ENCODE results near the gene UNC93B1. TPM values are rescaled to one million over a fixed set of nuclear protein-coding genes. Genes with fewer than 3 reads are reported as not detected.
A peak's percentile ranks its signal among the peaks of the same experiment; 100 is the strongest.

The UNC93B1 gene
- total RNA-seq, 1 donor from 2014 or later: 6.1 TPM

DNA sequence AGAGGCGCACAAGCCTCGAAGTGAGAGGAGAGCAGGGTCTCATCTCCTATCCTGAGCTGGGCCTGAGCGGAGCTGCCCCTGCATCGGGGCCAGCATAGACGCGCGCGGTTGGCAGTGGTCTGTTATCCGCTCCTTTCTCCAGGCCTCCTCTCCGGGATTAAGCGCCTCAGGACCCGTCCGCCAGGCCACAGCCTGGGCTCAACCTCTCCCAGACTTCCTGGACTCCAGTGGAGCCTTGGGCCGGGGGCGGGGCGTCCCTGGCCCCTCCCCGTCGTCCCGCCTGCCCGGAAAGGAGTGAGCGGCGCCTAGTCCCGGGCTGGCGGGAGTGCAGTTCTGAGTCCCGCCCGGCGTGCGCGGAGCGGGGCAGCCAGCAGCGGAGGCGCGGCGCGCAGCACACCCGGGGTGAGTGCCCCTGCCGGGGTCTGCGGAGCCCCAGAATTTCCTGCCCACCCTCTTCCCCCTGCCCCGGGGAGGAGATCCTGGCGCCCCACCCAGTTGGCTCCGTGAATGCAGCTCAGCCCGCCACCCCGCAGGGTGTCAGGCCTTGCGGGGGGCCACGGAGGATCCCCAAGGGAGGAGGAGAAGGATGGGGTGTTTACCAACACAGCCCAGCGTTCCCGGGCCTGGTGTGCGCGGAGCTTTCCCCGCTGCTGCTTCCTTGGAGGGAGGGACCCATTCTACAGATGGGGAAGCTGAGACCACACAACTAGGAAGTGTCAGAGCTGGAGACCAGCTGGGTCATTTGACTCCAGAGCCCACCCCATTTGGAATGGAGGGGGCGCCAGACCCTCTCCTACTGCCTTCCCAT lies 35.0 kb upstream of the UNC93B1 start, which contains the start of gene TCIRG1:
Gene TCIRG1 (plus strand): TSS at position 308 of the 808 bp plus-strand sequence. CDS start 2,247 bp downstream, outside the sequence.
- H3K4me3 ChIP-seq: peak within 1 kb of the TSS; percentile 78
- H3K4me1 ChIP-seq: peaks cover 67% of the 10 kb centered on the region
- no peaks in the 10 kb centered on the region for H3K9me3 ChIP-seq (replicated peaks)
- no peaks in the 10 kb centered on the region for H3K27me3 ChIP-seq (ENCODE audit: low read depth)
- H3K36me3 ChIP-seq: peaks cover 29% of the 10 kb centered on the region
- intact Hi-C loops (cut with micrococcal nuclease): no loop called here
- peak within 1 kb of the TSS; percentile 94 for H3K27ac ChIP-seq (replicated peaks)
- TF ChIP-seq, protein P1, sequence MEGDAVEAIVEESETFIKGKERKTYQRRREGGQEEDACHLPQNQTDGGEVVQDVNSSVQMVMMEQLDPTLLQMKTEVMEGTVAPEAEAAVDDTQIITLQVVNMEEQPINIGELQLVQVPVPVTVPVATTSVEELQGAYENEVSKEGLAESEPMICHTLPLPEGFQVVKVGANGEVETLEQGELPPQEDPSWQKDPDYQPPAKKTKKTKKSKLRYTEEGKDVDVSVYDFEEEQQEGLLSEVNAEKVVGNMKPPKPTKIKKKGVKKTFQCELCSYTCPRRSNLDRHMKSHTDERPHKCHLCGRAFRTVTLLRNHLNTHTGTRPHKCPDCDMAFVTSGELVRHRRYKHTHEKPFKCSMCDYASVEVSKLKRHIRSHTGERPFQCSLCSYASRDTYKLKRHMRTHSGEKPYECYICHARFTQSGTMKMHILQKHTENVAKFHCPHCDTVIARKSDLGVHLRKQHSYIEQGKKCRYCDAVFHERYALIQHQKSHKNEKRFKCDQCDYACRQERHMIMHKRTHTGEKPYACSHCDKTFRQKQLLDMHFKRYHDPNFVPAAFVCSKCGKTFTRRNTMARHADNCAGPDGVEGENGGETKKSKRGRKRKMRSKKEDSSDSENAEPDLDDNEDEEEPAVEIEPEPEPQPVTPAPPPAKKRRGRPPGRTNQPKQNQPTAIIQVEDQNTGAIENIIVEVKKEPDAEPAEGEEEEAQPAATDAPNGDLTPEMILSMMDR (IDR thresholded peaks at IDR 0.05; ENCODE audit: borderline replicate concordance): peak; percentile 28
- DNase-seq: peak; percentile 90

DNA sequence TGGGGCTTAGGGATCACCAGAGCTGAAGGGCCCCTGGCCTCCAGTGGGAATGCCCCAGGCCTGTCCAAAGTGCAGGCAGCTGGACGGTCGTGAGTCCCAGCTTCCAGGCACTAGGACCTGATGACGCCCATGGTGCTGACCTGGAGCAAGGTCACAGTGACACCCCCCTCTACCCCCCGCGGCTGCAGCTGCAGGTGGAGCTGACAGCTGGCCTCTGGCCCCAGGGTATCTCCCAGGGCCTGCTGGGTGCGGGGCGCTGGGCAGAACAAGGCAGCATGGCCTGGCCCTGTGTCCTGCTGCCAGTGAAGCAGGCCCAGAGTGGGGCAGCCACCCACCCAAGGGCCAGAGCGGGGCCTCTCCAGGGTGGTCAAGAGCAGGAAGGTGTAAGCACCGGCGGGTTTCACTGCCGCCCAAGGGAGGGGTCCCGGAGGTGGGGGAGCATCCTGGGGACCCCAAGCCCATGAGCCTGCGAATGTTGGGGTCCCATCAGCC lies 34.4 kb upstream of the UNC93B1 start:
- Histone ChIP-seq H3K4me3 (peak overlapping the region; percentile 78), H3K27me3 (ENCODE audit: low read depth) (no peaks in the 10 kb centered on the region), H3K36me3 (peaks cover 32% of the 10 kb centered on the region), H3K27ac (replicated peaks) (peak overlapping the region; percentile 94), H3K4me1 (peaks cover 73% of the 10 kb centered on the region), H3K9me3 (replicated peaks) (no peaks in the 10 kb centered on the region)
- intact Hi-C loops (cut with micrococcal nuclease): no loop called here
- no peak for DNase-seq
- TF ChIP-seq, protein P1 (IDR thresholded peaks at IDR 0.05; ENCODE audit: borderline replicate concordance): no peak

DNA sequence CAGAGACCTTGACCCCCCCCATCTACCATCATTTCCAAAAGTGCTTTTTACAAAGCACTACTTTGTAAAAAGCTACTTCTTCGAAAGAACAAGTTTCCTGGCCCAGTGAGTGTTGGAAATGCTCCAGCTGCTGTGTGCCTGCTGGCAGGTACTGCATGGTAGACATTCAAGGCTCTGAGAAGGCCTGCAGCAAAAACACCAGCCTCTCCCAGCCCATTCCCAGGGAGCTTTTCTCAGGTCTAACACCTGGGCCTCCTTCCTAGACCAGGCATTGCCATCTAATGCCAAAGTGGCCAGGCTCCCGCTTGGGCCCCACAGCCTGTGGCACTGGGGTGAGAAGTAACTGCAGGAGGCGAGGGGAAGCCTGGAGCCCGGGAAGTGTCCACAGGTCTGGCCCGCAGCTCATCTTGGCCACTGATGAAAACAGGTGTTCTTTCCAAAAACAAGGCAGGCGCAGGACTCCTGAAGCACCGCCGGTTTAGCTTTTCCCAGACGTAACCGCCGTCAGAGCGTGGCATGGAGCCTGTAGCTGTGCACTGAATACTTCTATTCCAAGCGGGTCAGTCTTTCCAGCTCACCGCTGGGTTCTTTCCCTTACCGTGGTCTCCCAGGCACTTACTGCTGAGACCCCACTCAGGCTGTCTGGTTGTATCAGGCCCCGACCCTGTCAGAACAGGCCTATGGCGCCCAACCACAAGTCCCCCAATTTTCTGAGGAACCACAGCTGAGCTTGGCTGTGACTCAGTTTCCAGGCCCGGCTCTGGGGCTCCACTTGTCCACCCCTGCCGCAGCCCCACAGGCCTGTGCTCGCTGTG lies 33.7 kb upstream of the UNC93B1 start:
- DNase-seq: no peak
- H3K27ac ChIP-seq (replicated peaks): peak overlapping the region; percentile 94
- peaks cover 80% of the 10 kb centered on the region for H3K4me1 ChIP-seq
- H3K27me3 ChIP-seq (ENCODE audit: low read depth): no peaks in the 10 kb centered on the region
- H3K4me3 ChIP-seq: peak overlapping the region; percentile 78
- intact Hi-C loops (cut with micrococcal nuclease): no loop called here
- TF ChIP-seq, protein P1 (IDR thresholded peaks at IDR 0.05; ENCODE audit: borderline replicate concordance): no peak
- H3K9me3 ChIP-seq (replicated peaks): no peaks in the 10 kb centered on the region
- peaks cover 34% of the 10 kb centered on the region for H3K36me3 ChIP-seq

DNA sequence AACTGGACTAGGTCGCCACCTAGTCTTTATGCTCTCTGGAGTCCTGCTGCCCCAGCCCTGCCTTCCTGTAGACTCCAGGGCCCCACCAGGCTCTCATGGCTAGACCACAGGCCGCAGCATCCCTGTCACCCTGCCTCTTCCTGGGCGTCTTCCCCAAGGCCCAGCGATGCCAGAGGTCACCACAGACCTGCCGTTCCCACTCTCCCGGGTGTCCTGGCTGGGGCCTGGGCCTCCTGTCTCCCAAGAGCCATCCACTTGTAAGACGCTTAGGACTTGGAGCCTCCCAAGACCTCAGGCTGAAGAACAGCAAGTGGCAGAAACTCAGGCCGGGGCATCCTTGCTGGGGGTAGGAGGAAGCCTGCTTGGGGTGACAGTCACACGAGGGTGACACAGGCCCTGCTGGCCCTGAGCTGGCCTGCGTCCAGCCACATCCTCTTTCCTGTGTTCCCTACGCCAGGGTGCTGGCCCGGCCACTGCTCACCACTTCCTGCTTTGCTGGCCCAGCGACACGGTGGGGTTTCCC lies 32.9 kb upstream of the UNC93B1 start:
- no peaks in the 10 kb centered on the region for H3K9me3 ChIP-seq (replicated peaks)
- H3K4me3 ChIP-seq: no peak overlapping the region
- intact Hi-C loops (cut with micrococcal nuclease): no loop called here
- no peaks in the 10 kb centered on the region for H3K27me3 ChIP-seq (ENCODE audit: low read depth)
- H3K27ac ChIP-seq (replicated peaks): peak overlapping the region; percentile 94
- DNase-seq: peak; percentile 73
- H3K36me3 ChIP-seq: peaks cover 38% of the 10 kb centered on the region
- H3K4me1 ChIP-seq: peaks cover 88% of the 10 kb centered on the region
- TF ChIP-seq, protein P1 (IDR thresholded peaks at IDR 0.05; ENCODE audit: borderline replicate concordance): no peak

DNA sequence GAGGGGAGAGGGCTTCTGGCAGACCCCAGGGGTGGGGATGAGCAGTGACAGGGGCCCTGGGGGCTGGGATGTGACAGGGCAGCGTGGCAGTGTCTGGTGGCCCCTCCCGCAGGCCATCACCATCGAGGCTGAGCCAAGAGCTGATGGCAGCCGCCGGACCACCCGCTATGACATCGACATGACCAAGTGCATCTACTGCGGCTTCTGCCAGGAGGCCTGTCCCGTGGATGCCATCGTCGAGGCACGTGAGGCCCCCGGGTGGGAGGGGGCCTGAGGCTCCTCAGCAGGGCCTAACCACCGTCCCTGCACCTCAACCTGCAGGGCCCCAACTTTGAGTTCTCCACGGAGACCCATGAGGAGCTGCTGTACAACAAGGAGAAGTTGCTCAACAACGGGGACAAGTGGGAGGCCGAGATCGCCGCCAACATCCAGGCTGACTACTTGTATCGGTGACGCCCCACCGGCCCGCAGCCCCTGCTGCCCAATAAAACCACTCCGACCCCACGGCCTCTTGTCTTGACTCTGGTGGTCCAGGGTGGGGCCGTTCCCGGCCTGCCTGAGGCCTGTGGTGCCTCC lies 32.3 kb upstream of the UNC93B1 start:
- no peak for DNase-seq
- H3K4me3 ChIP-seq: no peak overlapping the region

More for the DNA sequence above, 32.3 kb upstream of the UNC93B1 start:
- peak overlapping the region; percentile 94 for H3K27ac ChIP-seq (replicated peaks)
- no peaks in the 10 kb centered on the region for H3K27me3 ChIP-seq (ENCODE audit: low read depth)
- H3K36me3 ChIP-seq: peaks cover 38% of the 10 kb centered on the region
- TF ChIP-seq, protein P1 (IDR thresholded peaks at IDR 0.05; ENCODE audit: borderline replicate concordance): no peak
- intact Hi-C loops (cut with micrococcal nuclease): no loop called here
- no peaks in the 10 kb centered on the region for H3K9me3 ChIP-seq (replicated peaks)
- peaks cover 94% of the 10 kb centered on the region for H3K4me1 ChIP-seq

All from left ventricle myocardium inferior (tissue), 1 donor.